ENCODE measurements around the gene CNOT1.
A peak's percentile ranks its signal among the peaks of the same experiment; 100 is the strongest.

The CNOT1 gene

GRCh38 chr16:58655215-58655596 lies 25.6 kb upstream of the CNOT1 start:
- H3K4me3 ChIP-seq (ENCODE audit: insufficient read depth, low read depth, low read length): no peak overlapping the region
- H3K4me1 ChIP-seq (ENCODE audit: control insufficient read depth, insufficient read depth, low read length): no peaks in the 10 kb centered on the region
- H3K36me3 ChIP-seq (ENCODE audit: control insufficient read depth, insufficient read depth, low read length): no peaks in the 10 kb centered on the region
- no peaks in the 10 kb centered on the region for H3K27me3 ChIP-seq (ENCODE audit: control insufficient read depth, insufficient read depth, low read length, poor library complexity, severe bottlenecking)
- no peak overlapping the region for H3K27ac ChIP-seq (ENCODE audit: insufficient read depth, low read depth, low read length, poor library complexity, severe bottlenecking)
- H3K9me3 ChIP-seq (ENCODE audit: control insufficient read depth, low read length): no peaks in the 10 kb centered on the region
- WGBS, 2 experiments: 90 to 93% methylated on average over 8 of the region's 8 CpGs

GRCh38 chr16:58654560-58655214 lies 25.1 kb upstream of the CNOT1 start:
- peak overlapping the region; percentile 12 for H3K27ac ChIP-seq (ENCODE audit: insufficient read depth, low read depth, low read length, poor library complexity, severe bottlenecking)
- no peaks in the 10 kb centered on the region for H3K27me3 ChIP-seq (ENCODE audit: control insufficient read depth, insufficient read depth, low read length, poor library complexity, severe bottlenecking)
- H3K4me1 ChIP-seq (ENCODE audit: control insufficient read depth, insufficient read depth, low read length): no peaks in the 10 kb centered on the region
- H3K4me3 ChIP-seq (ENCODE audit: insufficient read depth, low read depth, low read length): no peak overlapping the region
- WGBS, 2 experiments: 86% methylated on average over 7 of the region's 7 CpGs
- no peaks in the 10 kb centered on the region for H3K9me3 ChIP-seq (ENCODE audit: control insufficient read depth, low read length)
- no peaks in the 10 kb centered on the region for H3K36me3 ChIP-seq (ENCODE audit: control insufficient read depth, insufficient read depth, low read length)

- Histone ChIP-seq H3K4me1 (ENCODE audit: control insufficient read depth, insufficient read depth, low read length) (no peaks in the 10 kb centered on the region), H3K27me3 (ENCODE audit: control insufficient read depth, insufficient read depth, low read length, poor library complexity, severe bottlenecking) (no peaks in the 10 kb centered on the region)
- WGBS, 2 experiments: 21 to 28% methylated on average over 3 of the region's 3 CpGs
Observed at GRCh38 chr16:58652741-58653140, 23.1 kb upstream of the CNOT1 start.

GRCh38 chr16:58651965-58652348 lies 22.3 kb upstream of the CNOT1 start:
- no peaks in the 10 kb centered on the region for H3K27me3 ChIP-seq (ENCODE audit: control insufficient read depth, insufficient read depth, low read length, poor library complexity, severe bottlenecking)
- H3K27ac ChIP-seq (ENCODE audit: insufficient read depth, low read depth, low read length, poor library complexity, severe bottlenecking): no peak overlapping the region
- 91 to 92% methylated on average over 3 of the region's 3 CpGs for WGBS, 2 experiments
- no peaks in the 10 kb centered on the region for H3K36me3 ChIP-seq (ENCODE audit: control insufficient read depth, insufficient read depth, low read length)
- H3K9me3 ChIP-seq (ENCODE audit: control insufficient read depth, low read length): no peaks in the 10 kb centered on the region
- no peak overlapping the region for H3K4me3 ChIP-seq (ENCODE audit: insufficient read depth, low read depth, low read length)
- H3K4me1 ChIP-seq (ENCODE audit: control insufficient read depth, insufficient read depth, low read length): no peaks in the 10 kb centered on the region

More at GRCh38 chr16:58652741-58653140, 23.1 kb upstream of the CNOT1 start:
- Histone ChIP-seq H3K27ac (ENCODE audit: insufficient read depth, low read depth, low read length, poor library complexity, severe bottlenecking) (no peak overlapping the region), H3K4me3 (ENCODE audit: insufficient read depth, low read depth, low read length) (no peak overlapping the region), H3K36me3 (ENCODE audit: control insufficient read depth, insufficient read depth, low read length) (no peaks in the 10 kb centered on the region), H3K9me3 (ENCODE audit: control insufficient read depth, low read length) (no peaks in the 10 kb centered on the region)

- H3K4me3 ChIP-seq (ENCODE audit: insufficient read depth, low read depth, low read length): no peak overlapping the region
- H3K27me3 ChIP-seq (ENCODE audit: control insufficient read depth, insufficient read depth, low read length, poor library complexity, severe bottlenecking): no peaks in the 10 kb centered on the region
- no peaks in the 10 kb centered on the region for H3K9me3 ChIP-seq (ENCODE audit: control insufficient read depth, low read length)
- no peak overlapping the region for H3K27ac ChIP-seq (ENCODE audit: insufficient read depth, low read depth, low read length, poor library complexity, severe bottlenecking)
- H3K36me3 ChIP-seq (ENCODE audit: control insufficient read depth, insufficient read depth, low read length): no peaks in the 10 kb centered on the region
- WGBS, 2 experiments: 95 to 96% methylated on average over 3 of the region's 3 CpGs
- no peaks in the 10 kb centered on the region for H3K4me1 ChIP-seq (ENCODE audit: control insufficient read depth, insufficient read depth, low read length)
Observed at GRCh38 chr16:58649707-58650106, 20.1 kb upstream of the CNOT1 start.

GRCh38 chr16:58647107-58647506 lies 17.5 kb upstream of the CNOT1 start:
- Histone ChIP-seq H3K4me3 (ENCODE audit: insufficient read depth, low read depth, low read length) (no peak overlapping the region), H3K9me3 (ENCODE audit: control insufficient read depth, low read length) (no peaks in the 10 kb centered on the region), H3K27me3 (ENCODE audit: control insufficient read depth, insufficient read depth, low read length, poor library complexity, severe bottlenecking) (no peaks in the 10 kb centered on the region), H3K36me3 (ENCODE audit: control insufficient read depth, insufficient read depth, low read length) (no peaks in the 10 kb centered on the region), H3K4me1 (ENCODE audit: control insufficient read depth, insufficient read depth, low read length) (no peaks in the 10 kb centered on the region), H3K27ac (ENCODE audit: insufficient read depth, low read depth, low read length, poor library complexity, severe bottlenecking) (no peak overlapping the region)
- 88 to 97% methylated on average over 4 of the region's 4 CpGs for WGBS, 2 experiments

- H3K27me3 ChIP-seq (ENCODE audit: control insufficient read depth, insufficient read depth, low read length, poor library complexity, severe bottlenecking): no peaks in the 10 kb centered on the region
- no peak overlapping the region for H3K27ac ChIP-seq (ENCODE audit: insufficient read depth, low read depth, low read length, poor library complexity, severe bottlenecking)
- H3K4me1 ChIP-seq (ENCODE audit: control insufficient read depth, insufficient read depth, low read length): no peaks in the 10 kb centered on the region
- 84 to 88% methylated on average over 8 of the region's 8 CpGs for WGBS, 2 experiments
- H3K4me3 ChIP-seq (ENCODE audit: insufficient read depth, low read depth, low read length): no peak overlapping the region
- no peaks in the 10 kb centered on the region for H3K36me3 ChIP-seq (ENCODE audit: control insufficient read depth, insufficient read depth, low read length)
- H3K9me3 ChIP-seq (ENCODE audit: control insufficient read depth, low read length): no peaks in the 10 kb centered on the region
Observed at GRCh38 chr16:58644765-58645487, 15.3 kb upstream of the CNOT1 start.

- 87 to 91% methylated on average over 5 of the region's 5 CpGs for WGBS, 2 experiments
- H3K4me1 ChIP-seq (ENCODE audit: control insufficient read depth, insufficient read depth, low read length): no peaks in the 10 kb centered on the region
- H3K36me3 ChIP-seq (ENCODE audit: control insufficient read depth, insufficient read depth, low read length): no peaks in the 10 kb centered on the region
- no peaks in the 10 kb centered on the region for H3K9me3 ChIP-seq (ENCODE audit: control insufficient read depth, low read length)
- H3K4me3 ChIP-seq (ENCODE audit: insufficient read depth, low read depth, low read length): no peak overlapping the region
- H3K27ac ChIP-seq (ENCODE audit: insufficient read depth, low read depth, low read length, poor library complexity, severe bottlenecking): no peak overlapping the region
- no peaks in the 10 kb centered on the region for H3K27me3 ChIP-seq (ENCODE audit: control insufficient read depth, insufficient read depth, low read length, poor library complexity, severe bottlenecking)
Observed at GRCh38 chr16:58644108-58644507, 14.5 kb upstream of the CNOT1 start.

GRCh38 chr16:58640949-58641348 lies 11.3 kb upstream of the CNOT1 start:
- H3K36me3 ChIP-seq (ENCODE audit: control insufficient read depth, insufficient read depth, low read length): no peaks in the 10 kb centered on the region
- no peaks in the 10 kb centered on the region for H3K4me1 ChIP-seq (ENCODE audit: control insufficient read depth, insufficient read depth, low read length)
- no peak overlapping the region for H3K27ac ChIP-seq (ENCODE audit: insufficient read depth, low read depth, low read length, poor library complexity, severe bottlenecking)
- H3K9me3 ChIP-seq (ENCODE audit: control insufficient read depth, low read length): no peaks in the 10 kb centered on the region
- H3K4me3 ChIP-seq (ENCODE audit: insufficient read depth, low read depth, low read length): no peak overlapping the region
- no peaks in the 10 kb centered on the region for H3K27me3 ChIP-seq (ENCODE audit: control insufficient read depth, insufficient read depth, low read length, poor library complexity, severe bottlenecking)
- whole genome bisulfite sequencing, 2 experiments: 88 to 92% methylated on average over 5 of the region's 5 CpGs

- H3K36me3 ChIP-seq (ENCODE audit: control insufficient read depth, insufficient read depth, low read length): no peaks in the 10 kb centered on the region
- no peaks in the 10 kb centered on the region for H3K27me3 ChIP-seq (ENCODE audit: control insufficient read depth, insufficient read depth, low read length, poor library complexity, severe bottlenecking)
Observed at GRCh38 chr16:58639836-58640235, 10.2 kb upstream of the CNOT1 start.

More at GRCh38 chr16:58639836-58640235, 10.2 kb upstream of the CNOT1 start:
- H3K9me3 ChIP-seq (ENCODE audit: control insufficient read depth, low read length): no peaks in the 10 kb centered on the region
- H3K4me3 ChIP-seq (ENCODE audit: insufficient read depth, low read depth, low read length): no peak overlapping the region
- no peaks in the 10 kb centered on the region for H3K4me1 ChIP-seq (ENCODE audit: control insufficient read depth, insufficient read depth, low read length)
- 90 to 94% methylated on average over 8 of the region's 8 CpGs for WGBS, 2 experiments
- H3K27ac ChIP-seq (ENCODE audit: insufficient read depth, low read depth, low read length, poor library complexity, severe bottlenecking): no peak overlapping the region

Data from ectodermal cell (in vitro differentiated cells).